H9 (cell line): Measurements from ENCODE around the gene APBA2. TPM values are rescaled to one million over a fixed set of nuclear protein-coding genes. Genes with fewer than 3 reads are reported as not detected.

Source experiments
- DNase-seq: peaks from one replicate; pipeline ENCODE4 v3.0.0-alpha.2; 2017
- H2AFZ ChIP-seq: one replicate; pipeline ENCODE4 v1.6.1; 2013; ENCODE audit warnings: mild to moderate bottlenecking, low read length, control low read depth, moderate library complexity
- H2AK5ac ChIP-seq: 2 replicates; pipeline ENCODE4 v1.6.1; 2013; ENCODE audit warnings: low read length, control low read depth, mixed read lengths; ENCODE audit not compliant: insufficient read length
- H2BK120ac ChIP-seq: one replicate; pipeline ENCODE4 v1.6.1; 2013; ENCODE audit warnings: low read depth, mild to moderate bottlenecking, low read length, control low read depth, inconsistent platforms; ENCODE audit not compliant: poor library complexity, severe bottlenecking
- H2BK12ac ChIP-seq: 2 replicates; pipeline ENCODE4 v1.6.1; 2013; ENCODE audit warnings: low read length, control low read depth, mixed read lengths, low read depth; ENCODE audit not compliant: insufficient read length
- H2BK15ac ChIP-seq: 2 replicates; pipeline ENCODE4 v1.6.1; 2013; ENCODE audit warnings: low read depth, low read length, control low read depth
- H2BK20ac ChIP-seq: one replicate; pipeline ENCODE4 v1.6.1; 2013; ENCODE audit warnings: low read depth, mild to moderate bottlenecking, low read length, control low read depth, inconsistent platforms; ENCODE audit not compliant: poor library complexity, severe bottlenecking
- H2BK5ac ChIP-seq: 2 replicates; pipeline ENCODE4 v1.6.1; 2013; ENCODE audit warnings: low read length, control low read depth, mixed read lengths; ENCODE audit not compliant: insufficient read length
- H3K14ac ChIP-seq: 2 replicates; pipeline ENCODE4 v1.6.1; 2013; ENCODE audit warnings: low read length, control low read depth; ENCODE audit not compliant: insufficient read depth
- H3K18ac ChIP-seq: 2 replicates; pipeline ENCODE4 v1.6.1; 2013; ENCODE audit warnings: low read depth, mild to moderate bottlenecking, mixed read lengths, low read length, control low read depth; ENCODE audit not compliant: insufficient read length
- H3K23ac ChIP-seq: 2 replicates; pipeline ENCODE4 v1.6.1; 2013; ENCODE audit warnings: low read length, control low read depth, mixed read lengths, low read depth; ENCODE audit not compliant: insufficient read length
- H3K23me2 ChIP-seq: 2 replicates; pipeline ENCODE4 v1.6.1; 2013; ENCODE audit warnings: low read depth, mild to moderate bottlenecking, mixed read lengths, low read length, control low read depth; ENCODE audit not compliant: insufficient read length, poor library complexity, severe bottlenecking
- H3K27ac ChIP-seq: 2 replicates; pipeline ENCODE4 v1.5.1; 2013; ENCODE audit warnings: low read length, control low read depth, mixed read lengths, low read depth; ENCODE audit not compliant: insufficient read length
- H3K27me3 ChIP-seq: 2 replicates; pipeline ENCODE4 v1.6.1; 2013; ENCODE audit warnings: low read length, control low read depth, inconsistent platforms; ENCODE audit not compliant: insufficient read depth
- H3K4ac ChIP-seq: 2 replicates; pipeline ENCODE4 v1.6.1; 2013; ENCODE audit warnings: low read depth, mild to moderate bottlenecking, control low read depth, inconsistent platforms, low read length, moderate library complexity
- H3K4me1 ChIP-seq: 2 replicates; pipeline ENCODE4 v1.6.1; 2013; ENCODE audit warnings: low read length, control low read depth, inconsistent platforms; ENCODE audit not compliant: insufficient read depth
- H3K4me2 ChIP-seq: 2 replicates; pipeline ENCODE4 v1.6.1; 2013; ENCODE audit warnings: low read length, control low read depth, mixed read lengths; ENCODE audit not compliant: insufficient read length, insufficient read depth
- H3K56ac ChIP-seq: 2 replicates; pipeline ENCODE4 v1.6.1; 2013; ENCODE audit warnings: low read depth, mild to moderate bottlenecking, mixed read lengths, low read length, control low read depth; ENCODE audit not compliant: insufficient read length
- H3K79me1 ChIP-seq: 2 replicates; pipeline ENCODE4 v1.6.1; 2013; ENCODE audit warnings: low read depth, mild to moderate bottlenecking, moderate library complexity, low read length, control low read depth, inconsistent platforms; ENCODE audit not compliant: insufficient read depth, poor library complexity, severe bottlenecking
- H3K79me2 ChIP-seq: 2 replicates; pipeline ENCODE4 v1.6.1; 2013; ENCODE audit warnings: low read length, control low read depth, inconsistent platforms; ENCODE audit not compliant: insufficient read depth
- H3K9ac ChIP-seq: 2 replicates; pipeline ENCODE4 v1.6.1; 2013; ENCODE audit warnings: low read length, control low read depth, mixed read lengths; ENCODE audit not compliant: insufficient read length; ENCODE audit errors: extremely low read depth
- H3K9me3 ChIP-seq: one replicate; pipeline ENCODE4 v1.6.1; 2013; ENCODE audit warnings: low read depth, low read length, inconsistent platforms; ENCODE audit not compliant: control insufficient read depth
- H3T11ph ChIP-seq: one replicate; pipeline ENCODE4 v1.6.1; 2013; ENCODE audit warnings: mild to moderate bottlenecking, low read length, control low read depth, inconsistent platforms
- H4K20me1 ChIP-seq: one replicate; pipeline ENCODE4 v1.6.1; 2013; ENCODE audit not compliant: control insufficient read depth, insufficient read length, insufficient read depth
- H4K5ac ChIP-seq: 2 replicates; pipeline ENCODE4 v1.6.1; 2013; ENCODE audit warnings: low read depth, mild to moderate bottlenecking, mixed read lengths, low read length, control low read depth; ENCODE audit not compliant: insufficient read length
- H4K8ac ChIP-seq: replicated peaks from 2 replicates; pipeline ENCODE4 v1.6.1; 2013; ENCODE audit warnings: low read length, control low read depth, mixed read lengths, low read depth; ENCODE audit not compliant: insufficient read length
- H4K91ac ChIP-seq: 2 replicates; pipeline ENCODE4 v1.6.1; 2013; ENCODE audit warnings: low read depth, mild to moderate bottlenecking, moderate library complexity, mixed read lengths, low read length, control low read depth; ENCODE audit not compliant: insufficient read length
- H3K27ac Mint-ChIP-seq, 3 experiments: 2 replicates in 2 of 3; 3 replicates in 1 of 3; pipeline ENCODE4 v1.8.0; 2020 to 2021; ENCODE audit warnings: mixed read lengths in 3 of 3, mild to moderate bottlenecking in 1 of 3, moderate library complexity in 1 of 3
- H3K27me3 Mint-ChIP-seq: 2 replicates; pipeline ENCODE4 v1.8.0; 2021; ENCODE audit warnings: low read depth, mild to moderate bottlenecking, moderate library complexity, mixed read lengths
- H3K36me3 Mint-ChIP-seq, 3 experiments: 2 replicates in 2 of 3; 3 replicates in 1 of 3; pipeline ENCODE4 v1.8.0; 2020 to 2021; ENCODE audit warnings: low read depth in 3 of 3, mixed read lengths in 3 of 3; ENCODE audit not compliant: insufficient read depth in 1 of 3
- H3K4me1 Mint-ChIP-seq, 2 experiments: 2 replicates each; pipeline ENCODE4 v1.8.0; 2020; ENCODE audit warnings: mixed read lengths in 2 of 2
- H3K4me3 Mint-ChIP-seq, 2 experiments: 2 replicates in 1 of 2; 3 replicates in 1 of 2; pipeline ENCODE4 v1.8.0; 2020 to 2021; ENCODE audit warnings: mild to moderate bottlenecking in 2 of 2, mixed read lengths in 2 of 2, moderate library complexity in 1 of 2
- H3K9me3 Mint-ChIP-seq, 2 experiments: 2 replicates in 1 of 2; 3 replicates in 1 of 2; pipeline ENCODE4 v1.8.0; 2020; ENCODE audit warnings: mild to moderate bottlenecking in 2 of 2, mixed read lengths in 2 of 2, moderate library complexity in 1 of 2
- CTCF ChIP-seq: fragments of 200-600 bp; sonication (generic); conservative IDR thresholded peaks from 3 replicates; pipeline ENCODE4 v1.8.0; 2021; ENCODE audit warnings: antibody characterized with exemption, mild to moderate bottlenecking
- WGBS: extraction: QIAGEN DNeasy Blood & Tissue Kit; methylation state at CpG from one replicate; pipeline ENCODE4 v1.1.7; 2013; ENCODE audit warnings: missing lambda C conversion rate, low lambda C conversion rate, mixed read lengths; ENCODE audit not compliant: insufficient read length; ENCODE audit errors: extremely low coverage; 5-methylcytosine and 5-hydroxymethylcytosine counted together
- total RNA-seq: library from RNA; stranded (reverse); gene quantifications from 2 replicates; pipeline ENCODE4 v1.2.1, GENCODE V29; 2021

Gene APBA2
- total RNA-seq, 1 experiment from 2014 or later: 14.3 TPM

- Histone ChIP-seq H3T11ph (no peak overlapping the region), H2BK15ac (no peak overlapping the region), H3K79me2 (no peaks in the 10 kb centered on the region), H3K18ac (no peak overlapping the region), H3K23me2 (no peaks in the 10 kb centered on the region), H3K79me1 (no peaks in the 10 kb centered on the region), H4K91ac (no peak overlapping the region), H3K4me1 (no peaks in the 10 kb centered on the region), H3K23ac (no peak overlapping the region), H3K56ac (no peak overlapping the region), H3K4ac (no peak overlapping the region), H4K20me1 (no peaks in the 10 kb centered on the region), H4K8ac (no peak overlapping the region), H3K27ac (no peak overlapping the region), H3K27me3 (no peaks in the 10 kb centered on the region), H2BK5ac (no peak overlapping the region), H3K14ac (no peak overlapping the region), H2AK5ac (no peak overlapping the region), H2BK20ac (no peak overlapping the region), H2BK120ac (no peak overlapping the region), H4K5ac (no peak overlapping the region), H3K9me3 (no peaks in the 10 kb centered on the region), H2BK12ac (no peak overlapping the region), H3K4me2 (no peak overlapping the region), H2AFZ (no peak overlapping the region), H3K9ac (no peak overlapping the region)
- peaks cover 5 to 8% of the 10 kb centered on the region in 2 experiments; a peak in 4 of 5 replicates for H3K9me3 Mint-ChIP-seq
- no CpG with 5 or more reads among the region's 4 CpGs for WGBS
- H3K27ac Mint-ChIP-seq: no peak overlapping the region
- H3K4me1 Mint-ChIP-seq: peaks cover 10 to 28% of the 10 kb centered on the region in 2 experiments
- TF ChIP-seq CTCF: no peak
- H3K27me3 Mint-ChIP-seq: no peaks in the 10 kb centered on the region; the same call in 1 of the 2 replicates
- H3K36me3 Mint-ChIP-seq: peaks cover 0 to 8% (median 0%) of the 10 kb centered on the region in 3 experiments; a peak in 3 of 7 replicates
- no peak overlapping the region for H3K4me3 Mint-ChIP-seq
- no peak for DNase-seq
Observed at GRCh38 chr15:29074045-29074444, 188.3 kb downstream of the APBA2 start.
